Activated CD8-positive, alpha-beta memory T cell treated with anti-CD3 and anti-CD28 coated beads for 48 hours (primary cell): ENCODE results near the gene DLAT.
A peak's percentile ranks its signal among the peaks of the same experiment; 100 is the strongest.
"Not testable (repeated sequence)": the region's sequence is repeated elsewhere in the genome, so short reads cannot be mapped to it uniquely, and the experiment has no call there.

Experiments
- DNase-seq, 3 experiments: peaks; one replicate each; pipeline ENCODE4 v3.0.0-alpha.2; 2020; ENCODE audit warnings: low read depth in 2 of 3, low spot score in 2 of 3

Gene DLAT

DNA sequence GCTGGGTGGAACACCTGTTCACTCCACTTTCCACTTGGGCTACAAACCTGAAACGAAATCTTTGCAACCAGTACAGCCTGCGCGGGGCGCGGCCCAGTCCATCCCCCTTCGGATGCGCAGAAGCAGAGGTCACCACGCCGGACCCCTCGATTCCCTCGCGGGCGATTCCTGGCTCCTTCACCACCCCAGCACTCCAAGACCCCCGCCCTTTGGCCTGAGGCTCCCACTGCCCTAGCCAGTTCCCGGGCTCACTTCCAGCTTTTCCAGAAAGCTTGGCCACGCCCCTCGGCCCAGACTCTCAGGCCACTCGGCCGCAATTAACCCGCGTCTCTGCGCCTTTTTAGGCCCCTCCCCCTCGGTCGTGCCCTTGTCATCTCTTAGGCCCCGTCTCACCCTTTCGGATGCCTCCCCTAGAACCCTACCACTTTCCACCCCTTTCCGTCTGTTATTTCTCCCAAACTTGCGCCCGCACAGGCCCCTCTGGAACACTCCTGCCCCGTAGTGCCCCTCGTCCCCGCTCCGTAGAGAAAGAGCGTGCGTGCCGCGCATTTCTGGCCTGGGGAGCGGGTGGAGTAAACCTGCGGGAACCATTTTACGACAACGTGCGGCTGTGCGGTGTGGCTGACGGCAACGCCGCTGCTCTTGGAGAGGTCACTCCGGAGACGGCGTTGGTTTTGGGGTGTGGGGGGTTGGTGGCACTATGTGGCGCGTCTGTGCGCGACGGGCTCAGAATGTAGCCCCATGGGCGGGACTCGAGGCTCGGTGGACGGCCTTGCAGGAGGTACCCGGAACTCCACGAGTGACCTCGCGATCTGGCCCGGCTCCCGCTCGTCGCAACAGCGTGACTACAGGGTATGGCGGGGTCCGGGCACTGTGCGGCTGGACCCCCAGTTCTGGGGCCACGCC, at the start of gene DLAT:
Gene DLAT (plus strand): TSS at position 636 of the 906 bp plus-strand sequence. CDS start 65 bp downstream, at position 701.
- DNase-seq: peak; percentile 65 to 74 (median 71)

DNA sequence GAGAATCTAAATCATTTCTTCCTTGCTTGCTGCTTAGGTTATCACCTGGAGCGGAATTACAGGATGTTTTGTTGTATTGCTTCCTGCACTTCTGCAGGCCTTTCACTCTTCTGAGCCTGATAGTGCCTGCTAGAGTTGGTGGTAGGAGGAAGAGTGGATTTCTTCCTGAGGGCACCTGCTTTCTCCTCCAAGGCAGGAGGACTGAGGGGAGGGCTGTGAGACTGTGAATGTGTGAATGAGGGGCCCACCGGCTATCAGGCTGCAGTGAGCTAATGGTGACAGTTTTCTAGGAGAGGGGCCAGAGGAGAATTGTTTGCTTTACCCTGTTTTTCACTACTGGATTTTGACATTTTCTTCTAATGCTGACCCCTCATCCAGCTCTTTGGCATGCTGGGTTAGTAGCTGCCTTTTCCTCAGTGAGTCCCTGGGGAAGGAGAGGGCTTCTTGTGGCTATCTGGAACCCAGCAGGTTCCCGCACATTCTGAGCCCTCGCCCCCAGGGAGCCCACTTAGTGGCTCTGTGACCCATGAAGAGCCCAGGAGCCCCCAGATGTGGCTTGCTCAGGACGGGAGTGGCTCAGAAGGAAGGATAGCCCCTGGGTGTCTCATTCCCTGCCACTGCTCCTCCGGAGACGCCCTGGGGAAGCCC, 49.0 kb upstream of the DLAT start:
- DNase-seq: no peak

DNA sequence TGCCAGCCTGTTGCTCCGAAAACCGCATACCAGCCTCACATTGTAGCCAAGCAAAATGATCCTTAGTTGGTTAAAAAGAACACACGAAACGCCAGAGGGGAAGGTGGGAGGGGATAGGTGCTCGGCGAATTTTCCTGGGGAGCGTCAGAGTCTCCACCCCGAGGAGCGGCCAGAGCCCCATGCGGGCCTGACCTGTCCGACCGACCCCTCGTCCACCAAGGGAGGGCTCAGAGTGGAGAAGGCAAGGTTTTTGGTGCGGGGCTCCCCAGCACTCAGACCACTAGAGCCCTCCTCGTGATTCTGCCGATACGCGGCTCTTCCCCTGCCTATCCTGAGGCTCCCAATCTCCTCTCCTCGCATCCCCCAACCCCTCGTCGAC, 48.5 kb upstream of the DLAT start:
- DNase-seq: no peak

DNA sequence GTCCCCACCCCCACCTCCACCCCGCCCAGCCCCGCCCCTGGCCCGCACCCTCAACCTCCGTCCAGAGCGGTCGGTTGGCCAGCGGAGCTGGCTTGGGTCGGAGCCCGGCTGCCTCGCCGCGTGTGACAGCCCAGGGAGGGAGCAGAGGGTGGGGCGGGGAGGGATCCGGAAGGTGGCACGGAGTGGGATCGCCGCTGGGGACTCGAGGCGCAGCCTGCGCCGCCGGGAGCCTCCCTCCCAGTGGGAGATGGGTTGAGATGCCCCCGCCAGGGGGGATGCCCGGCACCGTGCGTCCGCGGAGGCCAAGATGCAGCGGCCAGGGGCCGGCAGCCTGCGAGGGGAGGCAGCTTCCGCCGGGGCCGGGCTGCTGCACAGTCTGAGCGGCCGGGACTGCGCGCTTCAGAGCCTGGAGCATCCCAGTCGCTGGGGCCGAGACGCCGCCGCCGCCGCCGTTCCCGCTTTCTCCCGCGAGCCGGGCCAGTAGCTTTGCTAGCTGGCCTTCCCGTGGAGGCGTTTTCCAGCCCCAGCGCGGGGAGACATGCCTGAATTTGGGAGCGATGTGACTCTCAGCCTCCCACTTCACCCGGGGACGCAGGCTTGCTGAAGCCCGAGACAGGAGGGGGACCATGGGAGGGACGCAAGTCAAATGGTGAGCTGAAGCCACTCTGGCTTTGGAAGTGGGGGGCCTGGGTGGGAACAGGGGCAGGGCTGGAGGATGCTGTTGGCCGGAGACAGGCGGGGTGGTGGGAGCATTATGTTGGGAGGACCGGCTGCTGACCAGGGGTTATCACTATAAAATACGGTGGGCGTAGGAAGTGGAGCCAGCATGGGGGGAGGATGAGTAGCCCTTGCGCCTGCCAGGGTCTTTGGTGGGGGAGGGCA, 47.8 kb upstream of the DLAT start:
- peak in 1 of 3 experiments; percentile 7 for DNase-seq

DNA sequence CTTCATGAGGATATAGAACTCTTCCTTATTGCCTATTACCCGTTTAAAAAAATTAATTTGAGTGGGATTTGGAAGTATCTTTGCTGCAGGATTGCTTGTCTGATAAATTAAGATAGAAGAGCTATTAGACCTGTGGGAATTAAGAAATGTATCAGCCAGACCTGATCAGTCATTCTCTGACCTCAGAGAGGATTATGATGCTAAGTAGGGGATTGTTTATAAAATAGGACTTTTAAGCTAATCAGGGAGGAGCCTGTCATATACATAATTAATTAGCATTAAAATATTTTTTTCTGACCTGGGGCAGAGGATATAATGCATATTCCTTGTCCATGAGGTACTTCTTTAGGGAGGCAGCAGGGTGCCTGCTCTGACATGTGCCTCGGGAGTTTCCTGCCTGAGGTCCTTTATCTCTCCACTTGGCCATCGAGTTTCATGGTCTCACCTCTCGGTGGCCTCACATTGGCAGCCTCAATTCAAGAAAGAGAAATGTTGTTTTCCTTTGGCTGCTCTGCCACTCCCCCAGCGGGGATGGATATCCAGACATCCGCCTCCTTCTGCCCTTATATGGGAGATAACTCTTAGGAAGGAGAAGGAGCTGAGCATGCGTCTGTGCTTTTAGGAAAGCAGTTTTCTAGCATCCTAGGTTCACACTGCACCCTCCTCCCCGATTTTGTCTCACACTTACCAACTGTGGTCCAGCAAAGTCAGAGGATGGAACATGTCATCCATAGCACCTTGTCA, 47.0 kb upstream of the DLAT start:
- DNase-seq: no peak

DNA sequence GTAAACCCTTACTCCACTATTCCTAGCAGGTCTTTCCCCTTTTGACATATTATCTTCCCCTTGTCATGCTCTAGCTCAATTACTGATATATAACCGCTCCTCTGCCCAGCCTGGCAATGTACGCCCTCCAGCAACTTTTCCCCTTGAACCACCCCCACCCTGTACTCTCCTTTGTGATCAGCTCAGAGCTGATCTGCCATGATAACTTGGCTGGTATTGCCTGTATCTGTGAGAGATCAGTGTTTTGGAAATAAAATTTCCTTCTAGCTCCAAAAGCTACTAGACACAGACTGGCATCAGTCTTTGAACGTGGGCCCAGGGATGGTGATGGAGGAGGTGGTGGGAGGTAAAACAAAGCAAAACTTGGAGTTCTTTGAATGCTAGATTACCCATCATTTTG, 45.1 kb upstream of the DLAT start:
- DNase-seq: no peak

DNA sequence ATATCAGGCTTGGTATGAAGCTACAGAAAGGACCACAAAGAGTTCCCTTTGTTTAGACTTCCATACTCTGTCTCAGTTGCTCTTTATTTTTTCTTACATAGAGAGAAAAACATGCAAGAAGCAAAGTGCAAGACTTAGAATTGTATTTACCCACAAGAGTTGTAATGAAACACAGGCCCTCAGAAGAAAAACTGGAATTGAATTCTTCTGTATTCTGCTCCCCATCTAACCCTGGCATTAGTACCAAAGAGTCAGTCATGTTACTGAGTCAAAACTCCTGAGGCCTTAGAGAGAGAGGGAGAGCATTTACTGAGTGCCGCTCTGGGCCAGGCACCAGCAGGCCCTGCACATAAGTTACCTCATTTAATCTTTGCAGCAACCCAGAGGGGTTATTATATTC, 43.9 kb upstream of the DLAT start:
- no peak for DNase-seq

DNA sequence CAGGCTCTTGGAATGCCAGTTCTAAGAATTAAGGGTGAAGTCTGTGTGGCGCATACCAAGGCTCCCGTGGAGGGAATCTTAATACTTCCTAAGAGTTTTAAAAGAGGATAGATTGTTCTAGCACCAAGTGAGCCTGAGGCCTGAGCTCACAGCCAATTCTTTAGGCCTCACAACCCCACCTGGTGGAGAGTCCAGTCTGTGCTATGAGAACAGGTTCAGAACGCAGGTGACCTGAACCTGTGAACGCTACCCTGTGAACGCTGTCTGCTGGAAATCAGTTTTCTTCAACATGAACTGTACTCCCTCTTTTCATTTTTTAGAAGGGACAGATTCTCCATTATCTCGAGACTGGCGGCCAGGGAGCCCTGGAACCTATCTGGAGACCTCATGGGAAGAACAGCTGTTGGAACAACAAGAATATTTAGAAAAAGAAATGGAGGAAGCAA, 43.2 kb upstream of the DLAT start:
- DNase-seq: no peak

DNA sequence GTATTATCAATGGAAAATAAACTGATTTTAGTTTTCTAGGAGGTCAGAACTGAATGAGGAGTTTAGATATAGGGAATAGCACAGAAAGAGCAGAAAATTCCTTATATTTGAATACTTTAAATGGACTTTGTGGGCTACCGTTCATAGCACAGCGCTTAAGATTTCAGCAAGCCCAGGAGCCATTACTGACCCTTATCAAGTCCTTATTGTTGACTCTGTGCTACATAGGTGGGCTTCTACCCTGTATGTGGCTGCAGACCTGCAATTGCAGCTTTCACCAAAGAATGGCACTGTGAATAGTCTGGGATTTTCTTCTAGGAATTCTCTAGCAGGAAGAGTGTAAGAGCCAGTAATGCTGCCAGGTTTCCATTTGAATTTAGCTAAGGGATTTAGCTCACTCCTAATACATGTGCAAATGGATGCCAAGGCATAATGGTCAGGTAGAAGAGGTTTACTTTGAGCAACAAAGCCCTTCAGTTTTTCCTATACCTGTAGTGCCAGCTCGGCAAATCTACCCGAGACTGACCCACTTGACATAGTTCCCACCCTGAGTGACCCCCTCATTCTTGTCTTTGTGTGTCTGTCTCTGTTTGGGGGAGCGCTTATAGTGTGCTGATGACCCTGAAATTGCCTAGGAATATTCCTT, 42.5 kb upstream of the DLAT start:
- DNase-seq: no peak

DNA sequence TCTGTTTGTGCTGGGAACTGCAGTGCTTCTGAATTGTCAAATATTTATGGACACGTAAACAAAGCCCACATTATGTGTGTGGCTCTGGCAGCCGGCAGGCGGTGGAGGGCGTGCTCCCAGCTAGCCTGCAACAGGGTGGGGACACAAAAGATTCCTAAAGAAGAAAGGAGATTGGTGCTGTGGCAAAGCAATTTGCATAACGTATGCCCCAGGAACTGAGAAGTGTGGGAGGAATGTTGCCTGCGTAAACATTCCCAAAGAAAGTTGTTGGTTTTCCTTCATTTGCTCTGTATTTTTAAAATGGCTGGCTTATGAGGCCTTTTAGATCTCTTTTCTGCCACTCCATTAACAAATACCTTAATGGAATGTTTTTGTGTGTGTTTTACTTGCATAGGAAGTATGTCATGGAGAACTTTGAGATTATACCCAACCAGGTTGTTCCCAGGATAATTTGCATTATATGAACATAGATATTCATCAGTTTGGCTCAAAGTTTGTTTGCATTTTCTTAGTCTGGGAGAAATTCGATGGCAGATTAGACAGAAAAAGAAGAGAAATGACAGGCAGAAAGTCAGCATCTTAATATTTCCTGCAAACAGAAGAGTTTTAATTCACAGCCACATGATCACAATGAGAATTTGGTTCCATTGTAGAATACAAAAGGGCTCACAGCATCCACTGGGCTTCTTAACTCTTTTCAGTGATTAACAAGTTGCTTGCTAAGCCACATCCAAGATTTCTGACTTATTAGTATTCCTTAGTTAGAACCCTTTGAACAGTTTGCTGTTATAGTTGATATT, 41.8 kb upstream of the DLAT start:
- DNase-seq: no peak

DNA sequence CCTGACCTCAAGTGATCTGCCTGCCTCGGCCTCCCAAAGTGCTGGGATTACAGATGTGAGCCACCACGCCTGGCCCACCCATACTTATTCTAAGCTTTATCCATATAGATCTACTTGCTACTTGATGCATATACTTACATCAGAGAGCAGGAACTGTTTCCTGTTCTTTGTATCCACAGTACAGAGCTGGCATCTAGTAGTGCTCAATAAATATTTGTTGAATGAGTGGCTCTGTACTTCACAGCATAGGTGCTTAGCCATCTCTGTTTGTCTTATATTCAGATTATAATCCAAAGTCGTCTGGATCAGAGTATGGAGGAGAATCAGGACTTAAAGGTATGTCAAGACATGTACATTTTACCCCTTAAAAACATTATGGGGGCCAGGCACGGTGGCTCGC, 38.6 kb upstream of the DLAT start:
- no peak for DNase-seq

DNA sequence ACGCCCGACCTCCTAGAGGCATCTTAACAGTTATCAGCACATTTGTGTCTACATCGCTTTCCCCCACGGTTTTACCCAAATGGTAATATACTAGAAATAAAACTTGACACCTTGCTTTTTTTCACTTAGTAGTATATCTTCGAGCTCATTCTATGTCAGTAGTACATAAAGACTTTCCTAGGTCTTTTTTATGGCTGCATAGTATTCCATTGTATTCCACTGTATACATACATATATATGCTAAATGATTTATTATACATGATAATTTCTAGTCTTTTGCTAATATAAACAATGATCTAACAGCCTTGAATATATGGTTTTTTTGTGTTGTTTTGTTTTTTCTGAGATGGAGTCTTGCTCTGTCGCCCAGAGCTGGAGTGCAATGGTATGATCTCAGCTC, 34.8 kb upstream of the DLAT start:
- DNase-seq: no peak

DNA sequence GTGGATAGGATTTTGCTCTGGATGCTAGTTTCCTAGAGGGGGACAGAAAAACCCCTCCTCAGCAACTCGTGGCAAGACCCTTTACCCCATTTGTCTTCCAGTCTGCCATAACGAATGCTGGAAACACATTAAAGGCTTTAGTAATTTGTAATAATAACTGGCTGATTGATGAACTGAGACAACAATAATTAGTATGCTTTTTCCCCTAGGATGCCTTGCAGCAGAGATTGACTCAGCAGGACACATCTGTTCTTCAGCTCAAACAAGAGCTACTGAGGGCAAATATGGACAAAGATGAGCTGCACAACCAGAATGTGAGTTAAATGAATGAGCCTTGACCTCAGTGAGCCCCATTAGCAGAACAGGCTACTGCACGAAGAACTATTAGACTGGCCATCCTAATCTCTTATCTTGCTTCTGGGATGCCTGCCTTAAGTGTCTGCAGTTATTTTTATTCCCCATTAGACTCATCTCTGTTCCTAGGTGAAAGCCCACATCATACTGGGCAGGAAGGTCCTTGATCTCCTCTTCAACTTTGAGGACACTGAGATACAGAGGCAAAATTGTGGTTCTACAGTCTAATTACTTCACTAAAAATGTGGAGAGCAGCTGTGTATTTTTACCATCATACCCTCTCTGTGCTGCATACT, 32.9 kb upstream of the DLAT start:
- DNase-seq: no peak

DNA sequence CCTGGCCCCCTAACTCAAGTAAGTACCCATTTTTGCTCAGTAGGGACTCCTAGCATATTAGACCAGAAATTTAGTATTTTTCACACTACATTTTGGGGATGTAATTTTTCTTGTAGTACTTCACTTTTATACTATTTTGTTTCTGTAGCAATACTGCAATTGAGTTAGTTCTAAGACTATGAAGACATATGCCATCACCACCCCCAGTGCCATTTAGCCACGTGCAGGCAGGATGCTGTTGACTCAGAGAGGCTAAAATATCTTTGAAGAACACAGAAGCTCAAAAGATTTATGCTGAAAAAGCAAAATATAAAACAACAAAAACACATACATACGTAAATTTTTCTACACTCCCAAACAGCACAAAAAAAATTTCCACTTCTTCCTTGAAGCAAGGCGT, 29.1 kb upstream of the DLAT start:
- no peak for DNase-seq

DNA sequence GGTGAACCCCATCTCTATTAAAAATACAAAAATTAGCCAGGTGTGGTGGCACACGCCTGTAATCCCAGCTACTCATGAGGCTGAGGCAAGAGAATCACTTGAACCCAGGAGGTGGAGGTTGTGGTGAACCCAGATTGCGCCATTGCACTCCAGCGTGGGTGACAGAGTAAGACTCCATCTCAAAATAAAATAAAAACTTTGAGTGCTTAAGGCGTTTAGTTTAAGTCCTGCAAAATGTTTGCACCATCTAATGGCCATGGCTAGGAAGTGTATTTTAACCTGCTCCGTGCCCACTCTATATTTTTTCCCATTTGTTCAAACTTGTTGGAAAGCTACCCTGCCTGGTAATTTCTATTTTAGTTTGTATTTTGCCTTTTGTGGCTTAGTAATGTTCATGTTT, 28.5 kb upstream of the DLAT start:
- DNase-seq: not testable (repeated sequence)

DNA sequence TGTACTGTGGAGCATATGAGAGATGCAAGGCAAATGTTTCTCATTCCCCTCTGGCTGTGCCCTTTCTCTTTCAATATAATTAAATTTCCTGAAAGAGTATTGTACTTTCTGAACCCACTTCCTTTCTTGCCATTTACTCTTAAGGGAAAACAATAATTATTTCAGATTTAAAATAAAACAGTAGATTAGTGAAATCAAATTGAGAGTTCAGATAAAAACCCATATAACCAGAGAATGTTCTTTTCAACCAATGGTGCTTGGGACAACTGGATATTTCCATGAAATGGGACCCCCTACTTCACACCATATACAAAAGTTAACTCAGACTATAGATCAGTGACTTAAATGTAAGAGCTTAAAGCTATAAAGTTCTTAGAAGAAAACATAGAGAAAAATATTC, 26.1 kb upstream of the DLAT start:
- DNase-seq: no peak

DNA sequence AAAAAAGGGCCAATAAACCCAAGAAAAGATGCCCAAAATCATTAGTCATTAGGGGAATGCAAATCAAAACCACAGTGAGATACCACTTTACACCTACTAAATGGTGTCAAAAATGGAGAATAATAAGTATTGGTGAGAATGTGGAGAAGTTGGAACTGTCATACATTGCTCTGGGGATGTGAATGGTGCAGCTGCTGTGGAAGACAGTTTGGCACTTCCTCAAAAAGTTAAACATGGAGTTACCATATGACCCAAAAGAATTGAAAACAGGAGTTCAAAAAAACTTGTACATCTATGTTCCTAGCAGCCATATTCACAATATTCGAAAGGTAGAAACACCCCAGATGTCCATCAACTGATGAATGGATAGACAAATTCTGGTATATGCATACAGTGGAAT, 24.5 kb upstream of the DLAT start:
- no peak for DNase-seq

DNA sequence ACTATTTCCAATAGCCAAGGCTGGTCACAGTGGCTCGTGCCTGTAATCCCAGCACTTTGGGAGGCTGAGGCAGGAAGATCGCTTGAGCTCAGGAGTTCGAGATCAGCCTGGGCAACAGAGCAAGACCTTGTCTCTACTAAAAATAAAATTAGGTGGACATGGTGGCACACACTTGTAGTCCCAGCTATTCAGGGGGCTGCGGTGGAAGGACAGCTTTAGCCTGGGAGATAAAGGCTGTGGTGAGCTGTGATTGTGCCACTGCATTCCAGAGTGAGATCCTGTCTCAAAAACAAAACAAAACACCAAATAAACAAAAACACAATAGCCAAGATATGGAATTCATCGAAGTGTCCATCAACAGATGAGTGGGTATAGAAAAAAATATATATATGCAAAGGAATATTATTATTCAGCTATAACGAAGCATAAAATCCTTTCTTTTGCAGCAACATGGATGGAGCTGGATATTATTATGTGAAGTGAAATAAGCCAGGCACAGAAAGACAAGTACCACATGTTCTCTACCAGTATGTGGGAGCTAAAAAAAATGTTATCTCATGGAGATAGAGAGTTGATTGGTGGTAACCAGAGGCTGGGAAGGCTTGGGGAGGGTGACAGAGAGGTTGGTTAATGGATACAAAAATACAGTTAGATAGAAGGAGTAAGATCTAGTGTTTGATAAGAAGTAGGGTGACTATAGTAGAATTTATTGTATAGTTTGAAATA, 22.6 kb upstream of the DLAT start:
- DNase-seq: no peak
